ENCODE results near the gene TPK1. TPM values are rescaled to one million over a fixed set of nuclear protein-coding genes. Genes with fewer than 3 reads are reported as not detected.

The TPK1 gene
- polyA plus RNA-seq, 1 of the 3 experiments (the other 2 are of a cell fraction): 3.3 TPM

GRCh38 chr7:144487901-144488300 is 348.0 kb downstream of the TPK1 start:
- Histone ChIP-seq H3K4me3 (ENCODE audit: low read depth in 2 of 2, low read length in 1 of 2) (no peak overlapping the region), H3K4me2 (no peak overlapping the region), H3K79me2 (ENCODE audit: insufficient read depth) (no peaks in the 10 kb centered on the region), H4K20me1 (ENCODE audit: insufficient read depth) (no peaks in the 10 kb centered on the region), H3K4me1 (ENCODE audit: control insufficient read depth in 1 of 2, insufficient read depth in 2 of 2, low read depth in 1 of 2, low read length in 1 of 2) (no peaks in the 10 kb centered on the region), H3K27me3 (ENCODE audit: insufficient read depth) (no peaks in the 10 kb centered on the region), H2AFZ (ENCODE audit: low read depth) (no peak overlapping the region), H3K9ac (no peak overlapping the region), H3K9me2 (no peaks in the 10 kb centered on the region), H3K9me3 (no peaks in the 10 kb centered on the region), H3K27ac (ENCODE audit: low read depth in 2 of 2, low read length in 1 of 2) (no peak overlapping the region), H3K36me3 (replicated peaks in 1 of 2; ENCODE audit: control insufficient read depth in 1 of 2, insufficient read depth in 2 of 2, low read length in 1 of 2) (no peaks in the 10 kb centered on the region), H3F3A (replicated peaks; ENCODE audit: insufficient read depth) (no peaks in the 10 kb centered on the region)
- no peak for DNase-seq
- ChIA-PET CTCF (no interaction called here), POLR2A (no interaction called here)
- WGBS (ENCODE audit: low lambda C conversion rate): 1% methylated on average over 3 of the region's 3 CpGs
- TF ChIP-seq EZH2phosphoT487 (IDR thresholded peaks at IDR 0.05; ENCODE audit: borderline replicate concordance, low read depth) (no peak), ZBTB33 (IDR thresholded peaks at IDR 0.05; ENCODE audit: borderline replicate concordance, low read depth) (no peak), GATA2 (CRISPR knock-in tag; IDR thresholded peaks at IDR 0.05) (no peak), MXI1 (IDR thresholded peaks at IDR 0.05; ENCODE audit: low read depth, low read length) (no peak), REST (IDR thresholded peaks at IDR 0.05; ENCODE audit: low read depth, low read length) (no peak), PBX3 (IDR thresholded peaks at IDR 0.05) (no peak), TCF12 (IDR thresholded peaks at IDR 0.05) (no peak), FOXM1 (IDR thresholded peaks at IDR 0.05; ENCODE audit: low read depth) (no peak), CTCF (IDR thresholded peaks at IDR 0.05) (no peak)
